PC-3 (cell line): Measurements from ENCODE around the gene TIMP4.

Experiments
- EZH2 ChIP-seq: fragments of 300-600 bp; sonication (generic); IDR thresholded peaks from one replicate; pipeline ENCODE4 v1.6.1; 2017; ENCODE audit warnings: antibody characterized with exemption, mild to moderate bottlenecking, low read length; ENCODE audit not compliant: unreplicated experiment
- EZH2phosphoT487 ChIP-seq: fragments of 300-600 bp; sonication (generic); IDR thresholded peaks from 2 replicates; pipeline ENCODE4 v1.6.1; 2018; ENCODE audit warnings: mild to moderate bottlenecking, antibody characterized with exemption, low read length, borderline replicate concordance
- TF ChIP-seq, protein P1 (sequence below): fragments of 300-600 bp; sonication (generic); conservative IDR thresholded peaks from 2 replicates; pipeline ENCODE4 v1.5.1; 2017; ENCODE audit warnings: antibody characterized with exemption, low read depth, mild to moderate bottlenecking, low read length

DNA sequence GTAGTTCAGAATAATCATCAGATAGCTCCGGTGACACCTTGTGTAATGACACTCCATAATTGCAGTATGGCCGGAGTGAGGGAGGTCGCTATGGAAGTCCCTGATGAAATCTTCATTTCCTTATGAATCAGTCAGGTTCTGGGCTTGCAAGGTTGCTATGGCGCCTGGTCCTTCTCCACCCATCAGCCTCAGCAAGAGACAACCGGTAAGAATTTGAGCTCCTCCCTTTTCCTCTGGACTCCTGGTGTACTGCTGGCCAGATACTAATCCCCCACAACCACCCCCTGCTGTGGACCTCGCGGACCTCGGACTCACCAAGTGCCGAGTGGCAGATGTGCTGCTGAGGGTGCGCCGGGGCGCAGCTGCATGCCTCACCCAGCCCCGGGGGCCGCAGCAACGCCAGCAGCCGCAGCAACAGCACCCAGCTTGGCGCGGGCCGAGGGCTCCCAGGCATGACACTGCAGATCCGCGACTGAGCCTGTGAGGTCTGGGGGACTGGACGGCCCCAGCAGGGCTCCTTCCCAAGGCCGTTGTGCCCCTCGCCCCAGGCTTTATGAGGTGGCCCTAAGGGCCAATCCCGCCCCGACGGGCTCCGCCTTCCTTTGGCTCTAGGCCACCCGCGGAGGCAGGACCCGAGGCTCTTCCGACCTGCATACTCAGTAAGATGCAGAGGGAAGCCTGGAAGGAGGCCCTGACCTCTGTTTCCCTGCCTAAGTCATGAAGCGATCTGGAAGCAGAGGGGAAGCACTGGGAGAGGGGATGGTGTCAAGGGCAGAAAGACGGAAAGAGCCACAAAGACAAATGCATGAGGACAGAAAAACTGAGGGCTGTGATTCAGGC lies at the start of gene TIMP4:
- TF ChIP-seq, protein P1, sequence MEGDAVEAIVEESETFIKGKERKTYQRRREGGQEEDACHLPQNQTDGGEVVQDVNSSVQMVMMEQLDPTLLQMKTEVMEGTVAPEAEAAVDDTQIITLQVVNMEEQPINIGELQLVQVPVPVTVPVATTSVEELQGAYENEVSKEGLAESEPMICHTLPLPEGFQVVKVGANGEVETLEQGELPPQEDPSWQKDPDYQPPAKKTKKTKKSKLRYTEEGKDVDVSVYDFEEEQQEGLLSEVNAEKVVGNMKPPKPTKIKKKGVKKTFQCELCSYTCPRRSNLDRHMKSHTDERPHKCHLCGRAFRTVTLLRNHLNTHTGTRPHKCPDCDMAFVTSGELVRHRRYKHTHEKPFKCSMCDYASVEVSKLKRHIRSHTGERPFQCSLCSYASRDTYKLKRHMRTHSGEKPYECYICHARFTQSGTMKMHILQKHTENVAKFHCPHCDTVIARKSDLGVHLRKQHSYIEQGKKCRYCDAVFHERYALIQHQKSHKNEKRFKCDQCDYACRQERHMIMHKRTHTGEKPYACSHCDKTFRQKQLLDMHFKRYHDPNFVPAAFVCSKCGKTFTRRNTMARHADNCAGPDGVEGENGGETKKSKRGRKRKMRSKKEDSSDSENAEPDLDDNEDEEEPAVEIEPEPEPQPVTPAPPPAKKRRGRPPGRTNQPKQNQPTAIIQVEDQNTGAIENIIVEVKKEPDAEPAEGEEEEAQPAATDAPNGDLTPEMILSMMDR = no peak
- no peak for TF ChIP-seq EZH2
- TF ChIP-seq EZH2phosphoT487 = no peak
